ENCODE measurements around the gene CD74. TPM values are rescaled to one million over a fixed set of nuclear protein-coding genes. Genes with fewer than 3 reads are reported as not detected.

The CD74 gene
- total and polyA plus RNA-seq, 12 donors, result 120 to 2,270 (median 299) TPM

DNA sequence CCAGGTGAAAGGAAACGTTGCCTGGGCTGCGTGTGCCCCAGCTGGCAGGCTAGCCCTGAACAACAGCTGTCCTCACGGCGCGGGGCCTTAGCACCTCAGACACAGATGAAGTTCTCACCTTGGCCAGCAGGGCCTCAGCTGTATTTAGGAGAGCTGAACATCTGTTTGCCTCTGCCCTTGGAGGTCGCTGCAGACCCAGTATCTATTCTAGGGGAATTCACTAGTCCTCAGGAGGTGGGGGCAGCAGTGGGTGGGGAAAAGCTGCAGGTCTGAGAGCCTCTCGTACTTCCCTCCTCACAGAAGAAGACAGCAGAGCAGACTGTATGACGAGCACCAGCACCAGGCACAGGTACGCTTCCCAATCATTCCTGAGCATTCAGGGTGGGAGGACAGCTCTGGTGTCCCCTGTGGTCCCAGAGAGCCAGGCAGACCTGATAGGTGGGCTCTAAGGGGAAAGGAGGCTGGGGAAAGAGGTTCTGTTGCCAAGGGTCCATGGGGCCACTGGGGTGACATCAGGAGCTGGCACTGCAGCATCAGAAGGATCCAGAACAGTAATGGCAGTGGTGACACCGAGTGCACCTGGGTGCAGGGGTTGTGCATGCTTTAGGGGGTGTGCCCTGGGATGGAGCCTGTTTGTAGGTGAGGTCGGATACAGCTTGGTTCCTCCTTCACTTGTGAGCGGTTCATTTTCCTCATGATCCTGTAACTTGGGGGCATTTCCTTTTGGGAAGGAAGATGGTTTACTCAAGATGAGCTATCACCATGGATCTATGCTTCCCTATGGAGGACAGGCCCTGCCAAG is 13.8 kb downstream of the CD74 start:
- 79 to 84% methylated on average over 12 of the region's 12 CpGs for WGBS, 2 donors
- ATAC-seq (peak in 1 of 8 donors; percentile 5), DNase-seq (no peak)
- intact Hi-C loops (cut with DNase I), result loop anchor here in 6 of 10 donors (1.0 to 5.0 kb wide), 3 partner anchors 25 to 38 kb away; no protein-coding TSS in a partner anchor
- Histone ChIP-seq H3K9me3 (no peaks in the 10 kb centered on the region), H3K4me1 (peaks cover 0 to 15% (median 2%) of the 10 kb centered on the region in 9 donors), H3K27me3 (no peaks in the 10 kb centered on the region), H3K27ac (no peak overlapping the region), H3K36me3 (peaks cover 0 to 100% (median 49%) of the 10 kb centered on the region in 9 donors), H3K4me3 (no peak overlapping the region)
- TF ChIP-seq, protein P1, sequence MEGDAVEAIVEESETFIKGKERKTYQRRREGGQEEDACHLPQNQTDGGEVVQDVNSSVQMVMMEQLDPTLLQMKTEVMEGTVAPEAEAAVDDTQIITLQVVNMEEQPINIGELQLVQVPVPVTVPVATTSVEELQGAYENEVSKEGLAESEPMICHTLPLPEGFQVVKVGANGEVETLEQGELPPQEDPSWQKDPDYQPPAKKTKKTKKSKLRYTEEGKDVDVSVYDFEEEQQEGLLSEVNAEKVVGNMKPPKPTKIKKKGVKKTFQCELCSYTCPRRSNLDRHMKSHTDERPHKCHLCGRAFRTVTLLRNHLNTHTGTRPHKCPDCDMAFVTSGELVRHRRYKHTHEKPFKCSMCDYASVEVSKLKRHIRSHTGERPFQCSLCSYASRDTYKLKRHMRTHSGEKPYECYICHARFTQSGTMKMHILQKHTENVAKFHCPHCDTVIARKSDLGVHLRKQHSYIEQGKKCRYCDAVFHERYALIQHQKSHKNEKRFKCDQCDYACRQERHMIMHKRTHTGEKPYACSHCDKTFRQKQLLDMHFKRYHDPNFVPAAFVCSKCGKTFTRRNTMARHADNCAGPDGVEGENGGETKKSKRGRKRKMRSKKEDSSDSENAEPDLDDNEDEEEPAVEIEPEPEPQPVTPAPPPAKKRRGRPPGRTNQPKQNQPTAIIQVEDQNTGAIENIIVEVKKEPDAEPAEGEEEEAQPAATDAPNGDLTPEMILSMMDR (IDR thresholded peaks at IDR 0.05), result peak in 4 of 9 donors; percentile 6 to 39 (median 24)

DNA sequence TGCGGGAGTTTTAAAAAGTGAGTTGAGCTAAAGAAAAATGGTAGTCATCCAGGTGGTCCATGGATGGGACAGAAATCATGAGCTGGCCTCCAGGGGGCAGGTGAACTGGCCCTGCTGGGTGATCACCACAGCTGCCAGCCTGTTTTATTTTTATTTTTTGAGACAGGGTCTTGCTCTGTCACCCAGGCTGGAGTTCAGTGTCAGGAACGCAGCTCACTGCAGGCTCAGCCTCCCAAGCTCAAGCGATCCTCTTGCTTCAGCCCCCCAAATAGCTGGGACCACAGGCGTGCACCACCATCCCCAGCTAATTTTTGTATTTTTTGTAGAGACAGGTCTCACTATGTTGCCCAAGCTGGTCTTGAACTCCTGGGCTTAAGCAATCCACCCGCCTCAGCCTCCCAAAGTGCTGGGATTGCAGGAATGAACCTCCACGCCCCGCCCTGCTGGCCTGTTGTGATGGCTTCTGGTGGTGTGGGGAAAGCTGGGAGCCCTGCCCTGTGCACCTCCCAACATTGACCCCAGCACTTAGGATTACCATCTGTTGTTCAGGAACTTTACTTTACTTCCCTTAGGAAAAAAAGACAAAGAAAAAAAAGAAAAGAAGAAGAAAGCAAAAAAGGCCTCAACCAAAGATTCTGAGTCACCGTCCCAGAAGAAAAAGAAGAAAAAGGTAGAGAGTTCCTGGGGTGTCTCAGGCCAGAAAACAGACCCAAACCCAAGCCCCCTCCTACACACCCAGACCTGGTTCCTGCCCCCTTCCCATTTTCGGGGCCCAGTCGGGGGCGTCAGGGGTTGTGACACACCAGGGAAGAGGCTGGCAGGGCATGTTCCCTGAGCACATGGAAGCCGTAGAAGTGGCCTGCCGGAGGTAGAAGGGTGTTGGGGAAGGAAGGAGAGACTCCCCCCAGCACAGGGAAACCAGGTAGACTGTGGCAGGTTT is 14.7 kb downstream of the CD74 start:
- TF ChIP-seq, protein P1 (IDR thresholded peaks at IDR 0.05), result peak in 5 of 9 donors; percentile 9 to 22 (median 15)
- ATAC-seq (no peak), DNase-seq (no peak)
- Histone ChIP-seq H3K27me3 (no peaks in the 10 kb centered on the region), H3K4me1 (peaks cover 0 to 12% (median 0%) of the 10 kb centered on the region in 9 donors), H3K9me3 (no peaks in the 10 kb centered on the region), H3K4me3 (no peak overlapping the region), H3K36me3 (peaks cover 0 to 100% (median 48%) of the 10 kb centered on the region in 9 donors), H3K27ac (no peak overlapping the region)
- whole genome bisulfite sequencing, 2 donors, result 91 to 94% methylated on average over 13 of the region's 13 CpGs
- intact Hi-C loops (cut with DNase I), result loop anchor here in 6 of 10 donors (1.0 to 5.0 kb wide), 3 partner anchors 26 to 39 kb away; no protein-coding TSS in a partner anchor

DNA sequence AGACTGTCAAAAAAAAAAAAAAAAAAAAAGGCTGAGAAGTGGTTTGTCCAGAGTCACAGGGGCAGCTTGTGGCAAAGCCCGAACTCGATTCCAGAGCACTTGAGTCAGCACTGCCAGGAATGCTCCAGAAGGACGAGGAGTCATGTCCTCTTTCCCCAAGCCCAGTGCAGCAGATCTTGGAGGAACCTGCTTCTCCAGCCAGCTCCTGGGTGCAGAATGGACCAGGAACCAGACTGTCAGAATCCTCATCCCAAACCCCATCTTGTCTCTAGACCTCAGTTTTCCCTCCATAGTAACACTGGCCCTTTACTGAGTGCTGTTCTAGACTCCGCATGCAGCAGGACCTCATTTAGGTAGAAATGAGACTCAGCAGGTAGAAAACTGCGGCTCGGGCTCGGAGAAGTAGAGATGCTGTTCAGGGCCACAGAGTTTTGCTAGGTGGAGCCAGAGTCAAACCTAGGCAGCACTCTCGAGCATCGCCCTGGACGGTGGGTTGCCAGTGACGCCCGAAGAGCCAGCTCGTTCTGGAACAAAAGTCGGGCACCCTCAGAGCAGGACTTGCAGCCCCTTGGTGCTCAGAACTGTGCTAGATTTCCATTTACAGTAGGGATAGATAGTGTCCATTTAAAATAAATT is 15.4 kb downstream of the CD74 start:
- Histone ChIP-seq H3K27ac (no peak overlapping the region), H3K4me1 (peaks cover 0 to 12% (median 0%) of the 10 kb centered on the region in 9 donors), H3K36me3 (peaks cover 0 to 100% (median 53%) of the 10 kb centered on the region in 9 donors), H3K27me3 (no peaks in the 10 kb centered on the region), H3K9me3 (no peaks in the 10 kb centered on the region), H3K4me3 (no peak overlapping the region)
- intact Hi-C loops (cut with DNase I), result loop anchor here in 6 of 10 donors (5.0 kb wide), 2 partner anchors 35 to 40 kb away; no protein-coding TSS in a partner anchor
- ATAC-seq (no peak), DNase-seq (no peak)
- TF ChIP-seq, protein P1 (IDR thresholded peaks at IDR 0.05), result no peak
- WGBS, 2 donors, result 95% methylated on average over 14 of the region's 14 CpGs
